GM19351 (cell line): ENCODE data around the gene DCAF11.
A peak's percentile ranks its signal among the peaks of the same experiment; 100 is the strongest.

Experiments
- ATAC-seq: cut with Tn5 transposase; IDR thresholded peaks from one replicate; pipeline ENCODE4 v1.9.1; 2021; ENCODE audit warnings: mild to moderate bottlenecking, moderate library complexity; ENCODE audit not compliant: unreplicated experiment

The DCAF11 gene

DNA sequence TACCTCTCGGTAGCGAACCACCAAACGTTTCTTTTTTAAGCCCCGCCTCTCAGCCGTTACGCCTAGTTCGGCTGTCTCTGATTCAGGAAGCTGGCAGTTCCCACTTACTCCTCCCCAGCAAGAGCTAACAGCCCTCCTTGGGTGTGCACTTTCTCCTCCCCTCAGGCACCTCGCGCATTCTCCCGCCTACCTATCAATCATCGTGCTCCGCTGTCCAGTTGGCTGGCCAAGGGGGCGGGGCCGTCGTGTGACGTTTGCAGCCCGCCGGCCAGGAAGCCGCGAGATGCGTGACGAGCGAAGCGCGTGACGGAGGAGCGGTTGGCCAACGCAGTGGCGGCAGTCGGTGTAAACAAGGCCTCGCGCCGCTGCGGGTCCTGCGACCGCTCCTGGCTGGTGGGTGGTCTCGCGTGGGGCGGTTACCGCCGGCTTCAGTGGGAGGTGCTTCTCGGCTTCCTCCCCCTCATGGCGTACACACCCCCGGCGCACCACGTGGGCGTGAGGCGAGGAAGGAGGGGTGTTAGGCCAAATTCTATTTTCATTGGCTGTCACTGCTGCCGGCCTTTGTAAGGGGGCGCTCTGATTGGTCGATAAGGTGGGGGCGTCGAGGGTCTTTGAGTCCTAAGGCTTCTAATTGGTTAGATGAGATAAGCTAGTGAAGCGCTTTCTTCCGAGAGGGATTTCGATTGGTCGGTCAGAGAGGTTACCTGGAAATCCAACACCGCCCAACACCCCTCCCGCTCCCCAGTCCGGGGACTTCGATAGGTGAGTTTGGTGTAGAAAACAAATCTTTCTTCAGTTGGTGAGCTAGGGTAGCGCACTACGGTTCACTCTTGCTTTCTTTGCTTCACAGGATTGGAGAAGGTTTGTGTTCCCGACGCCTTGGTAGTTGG lies at the start of gene DCAF11, which contains the start of gene NRL:
TSS of gene DCAF11 (plus strand) at position 246 of the 890 bp plus-strand sequence. CDS start 818 bp downstream, outside the sequence.
TSS of gene NRL (minus strand) at position 418 of the 890 bp plus-strand sequence. CDS start 32,101 bp downstream, outside the sequence.
- peak; percentile 83 for ATAC-seq

DNA sequence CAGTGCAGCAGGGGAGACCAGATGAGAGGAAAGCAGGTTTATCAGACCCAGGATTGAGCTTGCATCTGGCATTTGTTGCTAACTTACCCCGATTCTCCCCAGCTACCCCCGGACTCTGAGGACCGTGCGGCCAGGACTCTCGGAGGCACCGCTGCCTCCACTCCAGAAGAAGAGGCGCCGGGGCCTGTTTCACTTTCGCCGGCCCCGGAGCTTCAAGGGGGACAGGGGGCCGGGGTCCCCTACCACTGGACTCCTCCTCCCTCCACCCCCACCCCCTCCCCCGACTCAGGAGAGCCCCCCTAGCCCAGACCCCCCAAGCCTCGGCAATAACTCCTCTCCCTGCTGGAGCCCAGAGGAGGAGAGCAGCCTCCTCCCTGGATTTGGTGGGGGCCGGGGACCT lies 49.7 kb upstream of the DCAF11 start:
- ATAC-seq = no peak

DNA sequence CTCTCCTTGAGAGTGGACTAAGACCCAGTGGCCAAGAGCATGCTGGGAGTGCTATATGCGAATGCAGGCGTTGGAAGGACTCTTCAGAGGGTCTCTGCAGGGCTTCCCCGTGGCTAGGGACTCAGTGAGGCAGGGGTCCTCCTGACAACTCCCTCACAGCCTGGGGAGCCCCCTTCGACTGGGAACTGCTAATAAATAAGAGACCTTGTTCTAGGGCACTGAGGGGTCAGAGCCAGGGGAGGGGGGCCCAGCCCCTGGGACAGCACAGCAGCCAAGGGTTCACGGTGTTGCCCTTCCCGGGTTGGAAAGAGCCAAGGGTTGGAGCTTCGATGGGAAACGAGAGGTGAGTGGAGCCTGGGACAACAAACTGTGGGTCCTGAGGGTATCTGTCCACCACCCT lies 49.2 kb upstream of the DCAF11 start:
- ATAC-seq = no peak

DNA sequence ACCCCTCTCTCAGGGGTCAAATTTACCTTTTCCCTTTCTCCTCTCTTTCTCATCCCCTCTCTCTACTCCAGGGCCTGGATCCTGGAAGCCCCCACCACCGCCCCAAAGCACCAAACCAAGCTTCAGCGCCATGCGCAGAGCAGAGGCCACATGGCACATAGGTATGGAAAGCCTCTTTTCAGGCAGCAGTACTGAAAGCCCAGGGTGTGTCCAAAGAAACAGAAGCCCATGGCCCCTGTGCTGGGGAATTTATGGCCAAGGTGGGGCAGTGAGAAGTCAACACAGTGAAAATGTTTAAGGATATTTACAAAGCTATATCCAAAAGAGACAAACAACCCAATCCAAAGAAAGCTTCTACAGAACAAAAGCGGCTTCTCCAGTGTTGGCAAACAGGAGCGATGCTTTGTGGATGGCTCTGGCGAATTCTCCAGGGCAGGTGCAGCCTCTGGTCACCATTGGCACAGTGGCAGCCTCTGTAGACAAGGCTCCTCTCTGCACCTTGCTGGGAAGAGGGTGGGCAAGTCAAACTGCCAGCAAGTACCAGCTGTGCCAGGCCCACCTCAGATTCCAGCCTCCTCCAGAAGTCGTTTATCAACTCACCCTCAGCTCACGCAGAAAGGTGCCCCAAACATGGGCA lies 48.0 kb upstream of the DCAF11 start:
- ATAC-seq = no peak

DNA sequence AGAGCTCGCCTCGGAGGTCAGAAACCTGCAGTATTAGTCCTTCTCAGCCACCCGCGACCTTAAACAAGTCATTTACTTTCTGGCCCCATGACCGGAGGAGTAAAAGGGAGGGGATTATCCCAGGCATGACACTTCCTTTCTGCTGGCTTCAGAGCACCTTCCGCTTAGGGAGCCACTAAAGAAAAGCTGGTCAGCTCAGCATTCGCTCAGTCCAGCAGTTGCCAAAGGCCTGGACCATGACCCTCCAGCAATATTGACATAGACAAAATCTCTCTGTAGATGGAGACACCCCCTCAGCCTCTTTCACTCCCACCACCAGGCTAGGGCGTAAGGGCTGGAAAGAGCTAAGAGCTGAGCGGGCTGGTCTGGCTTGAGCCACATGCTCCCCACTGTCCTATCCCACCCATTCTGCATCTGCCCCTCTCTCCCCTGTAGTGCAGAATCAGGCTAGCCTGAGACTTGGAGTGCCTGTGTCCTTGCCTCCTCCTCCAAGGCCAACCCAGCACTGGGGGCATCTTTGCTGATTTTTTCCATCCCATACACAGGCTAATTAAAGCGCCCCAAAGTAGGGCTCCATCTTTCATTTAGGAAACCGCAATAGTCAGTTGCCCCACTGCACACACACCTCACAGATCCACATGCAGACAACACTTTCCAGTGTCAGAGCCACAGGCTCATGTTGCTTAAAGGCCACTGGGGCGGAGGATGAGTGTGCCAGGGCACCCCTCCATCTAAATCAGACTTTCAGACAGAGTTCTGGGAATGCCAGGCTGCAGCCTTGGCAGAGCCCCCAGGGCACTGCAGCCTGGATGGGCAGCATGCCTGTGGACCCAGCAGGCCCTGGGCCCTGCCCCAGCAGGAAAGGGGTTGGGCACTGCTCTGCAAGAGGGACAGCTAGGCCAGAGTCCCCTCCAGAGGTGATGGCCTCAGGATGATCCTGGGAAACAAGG lies 47.2 kb upstream of the DCAF11 start:
- ATAC-seq = no peak

DNA sequence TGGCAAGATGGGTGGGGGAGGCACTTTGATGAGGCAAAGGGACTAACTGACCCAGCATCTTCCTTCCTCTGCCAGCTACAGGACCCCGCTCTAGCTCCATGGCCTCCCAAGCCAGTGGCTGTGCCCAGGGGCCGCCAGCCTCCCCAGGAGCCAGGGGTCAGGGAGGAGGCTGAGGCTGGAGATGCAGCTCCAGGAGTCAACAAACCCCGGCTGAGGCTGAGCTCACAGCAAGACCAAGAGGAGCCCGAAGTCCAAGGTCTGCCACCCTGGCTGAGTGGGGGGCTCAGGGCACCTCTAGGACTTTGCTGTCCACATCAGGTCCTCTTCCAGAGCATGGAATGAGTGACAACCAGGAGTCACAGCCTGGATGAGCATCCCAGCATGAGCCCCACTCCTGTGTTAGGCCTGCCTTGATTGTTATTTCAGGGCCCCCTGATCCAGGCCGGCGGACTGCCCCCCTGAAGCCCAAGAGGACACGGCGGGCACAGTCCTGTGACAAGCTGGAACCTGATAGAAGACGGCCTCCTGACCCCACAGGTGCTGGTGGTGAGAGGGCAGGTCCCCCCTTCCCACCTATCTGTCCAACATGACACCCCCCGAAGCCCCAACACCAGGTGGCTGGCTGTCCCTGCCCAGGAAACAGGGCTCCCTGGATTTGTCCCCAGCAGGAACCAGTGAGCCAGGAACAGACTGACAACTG lies 45.7 kb upstream of the DCAF11 start:
- ATAC-seq = no peak

DNA sequence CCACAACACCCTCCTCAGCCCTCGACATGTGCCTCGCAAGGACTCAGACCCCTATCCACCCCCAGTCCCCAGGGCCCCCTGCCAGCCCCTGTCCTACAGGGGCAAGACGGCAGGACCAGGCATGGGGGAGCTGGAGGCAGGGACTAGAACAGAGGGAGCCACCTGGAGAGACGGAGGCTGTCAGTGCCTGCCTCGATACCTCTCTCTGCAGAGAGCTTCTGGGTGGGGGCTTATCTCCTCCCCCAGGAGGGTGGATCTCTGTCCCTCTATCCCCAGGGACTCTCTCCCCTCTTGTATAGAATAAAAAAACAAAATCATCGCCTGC lies 45.2 kb upstream of the DCAF11 start:
- ATAC-seq = no peak

DNA sequence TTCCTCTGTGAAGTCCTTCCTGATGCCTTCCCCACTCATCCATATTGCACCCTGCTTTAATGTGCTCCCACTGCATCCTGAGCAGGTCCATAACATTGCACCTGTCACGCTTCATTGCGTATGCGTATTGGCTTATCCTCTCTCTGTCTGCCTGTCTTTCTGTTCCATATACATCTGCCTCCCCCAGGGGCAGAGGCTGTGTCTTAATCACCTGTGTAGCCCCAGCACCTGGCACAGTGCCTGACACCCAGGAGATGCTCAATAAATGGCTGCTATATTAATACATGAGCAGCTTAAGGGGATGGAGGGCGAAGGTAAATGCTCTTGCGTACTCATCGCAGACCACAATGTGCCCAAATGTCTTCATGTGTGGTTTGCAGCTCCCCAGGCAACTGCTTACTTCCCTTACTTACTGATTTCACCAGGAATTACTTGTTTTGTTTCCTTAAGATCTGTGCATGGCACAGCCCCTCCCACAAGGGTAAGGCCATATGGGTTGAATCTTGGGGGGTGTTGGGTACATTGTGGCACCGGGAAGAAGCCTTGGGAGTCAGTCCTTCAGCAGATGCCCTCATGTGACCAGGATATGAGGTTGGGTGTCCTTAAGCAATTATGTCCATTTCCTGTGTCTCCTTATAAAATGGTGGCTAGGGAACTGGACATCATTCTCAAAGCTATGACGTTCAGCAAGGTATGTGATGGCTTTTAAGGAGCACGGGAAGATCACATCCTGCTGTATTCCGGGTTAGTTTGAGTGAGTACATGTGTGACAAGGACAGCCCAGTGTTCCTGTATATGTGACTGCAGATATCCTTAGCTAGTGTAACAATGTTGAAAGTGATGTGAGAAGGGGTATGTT lies 44.1 kb upstream of the DCAF11 start:
- no peak for ATAC-seq

DNA sequence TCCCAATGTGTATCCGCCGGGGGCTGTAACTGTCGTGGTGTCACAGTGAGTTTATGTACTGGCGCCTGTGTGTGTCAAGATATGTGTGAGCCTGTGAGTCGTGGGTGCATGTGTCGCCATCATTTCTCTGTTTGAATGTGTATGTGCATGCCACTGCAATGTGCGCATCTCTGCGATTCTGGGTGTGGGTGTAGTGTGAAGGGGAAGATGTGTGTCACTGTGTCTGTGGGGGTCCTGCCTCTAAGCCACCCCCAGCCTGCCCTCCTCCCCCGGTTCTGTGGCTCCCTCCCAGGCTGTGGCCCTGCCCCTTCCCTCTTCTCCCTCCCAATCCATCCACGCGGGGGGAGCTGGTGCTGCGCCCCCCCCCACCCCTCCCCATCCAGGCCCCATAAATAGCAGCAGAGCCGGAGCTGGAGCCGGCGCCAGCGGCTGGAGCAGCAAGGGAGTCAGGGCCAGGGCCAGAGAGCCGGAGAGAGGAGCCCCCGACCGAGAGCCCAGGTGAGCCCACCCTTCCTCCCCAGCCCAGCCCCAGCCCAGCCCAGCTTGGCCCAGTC lies 43.4 kb upstream of the DCAF11 start, which contains the start of gene CPNE6:
TSS of gene CPNE6 (plus strand) at position 419 of the 554 bp plus-strand sequence. CDS start 1,375 bp downstream, outside the sequence.
- ATAC-seq = no peak

DNA sequence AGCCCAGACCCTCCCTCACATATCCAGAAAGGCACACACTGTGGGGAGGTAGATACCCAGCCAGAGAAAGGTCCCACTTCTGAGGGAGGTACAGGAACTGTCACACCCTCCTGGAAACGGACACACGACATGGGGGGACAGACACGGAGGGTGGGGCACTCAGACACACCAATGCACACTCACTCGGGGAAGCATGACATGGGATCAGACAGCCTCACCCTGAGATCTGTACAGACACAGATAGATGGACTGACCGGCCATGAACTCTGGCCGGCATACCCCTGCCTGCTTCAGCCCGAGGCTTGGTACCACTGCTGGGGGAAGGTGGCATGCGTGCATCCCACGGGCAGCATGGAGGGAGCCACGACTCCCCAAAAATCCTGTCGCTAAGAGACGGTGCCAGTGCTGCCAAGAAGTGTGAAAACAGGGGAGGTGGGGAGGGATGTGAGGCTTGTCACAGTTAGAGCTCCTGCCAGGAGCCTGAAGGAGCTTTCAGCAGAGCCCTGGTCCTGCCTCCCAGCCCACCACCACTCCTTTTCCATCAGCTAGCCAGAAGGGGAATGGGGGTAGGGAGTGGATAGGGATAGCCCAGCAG lies 42.6 kb upstream of the DCAF11 start:
- no peak for ATAC-seq

DNA sequence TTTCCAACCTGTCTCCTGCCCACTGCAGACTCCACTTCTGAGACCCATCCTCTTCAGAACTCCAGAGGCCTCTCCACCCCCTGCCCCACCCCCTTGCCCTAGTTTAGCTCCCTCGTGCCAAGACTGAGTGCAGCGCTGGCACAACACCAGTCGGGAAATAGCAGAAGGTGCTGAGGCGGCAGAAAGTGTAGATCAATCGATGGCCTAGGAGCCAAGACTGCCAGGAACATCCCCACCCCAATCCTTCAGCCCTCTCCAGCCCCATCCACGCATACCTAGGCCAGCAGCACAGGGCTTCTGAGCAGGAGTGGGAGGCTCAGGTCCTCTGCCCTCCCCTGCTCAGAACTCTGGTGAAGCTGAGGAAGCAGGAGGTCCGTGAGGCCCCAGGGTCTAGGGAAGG lies 42.1 kb upstream of the DCAF11 start:
- no peak for ATAC-seq

DNA sequence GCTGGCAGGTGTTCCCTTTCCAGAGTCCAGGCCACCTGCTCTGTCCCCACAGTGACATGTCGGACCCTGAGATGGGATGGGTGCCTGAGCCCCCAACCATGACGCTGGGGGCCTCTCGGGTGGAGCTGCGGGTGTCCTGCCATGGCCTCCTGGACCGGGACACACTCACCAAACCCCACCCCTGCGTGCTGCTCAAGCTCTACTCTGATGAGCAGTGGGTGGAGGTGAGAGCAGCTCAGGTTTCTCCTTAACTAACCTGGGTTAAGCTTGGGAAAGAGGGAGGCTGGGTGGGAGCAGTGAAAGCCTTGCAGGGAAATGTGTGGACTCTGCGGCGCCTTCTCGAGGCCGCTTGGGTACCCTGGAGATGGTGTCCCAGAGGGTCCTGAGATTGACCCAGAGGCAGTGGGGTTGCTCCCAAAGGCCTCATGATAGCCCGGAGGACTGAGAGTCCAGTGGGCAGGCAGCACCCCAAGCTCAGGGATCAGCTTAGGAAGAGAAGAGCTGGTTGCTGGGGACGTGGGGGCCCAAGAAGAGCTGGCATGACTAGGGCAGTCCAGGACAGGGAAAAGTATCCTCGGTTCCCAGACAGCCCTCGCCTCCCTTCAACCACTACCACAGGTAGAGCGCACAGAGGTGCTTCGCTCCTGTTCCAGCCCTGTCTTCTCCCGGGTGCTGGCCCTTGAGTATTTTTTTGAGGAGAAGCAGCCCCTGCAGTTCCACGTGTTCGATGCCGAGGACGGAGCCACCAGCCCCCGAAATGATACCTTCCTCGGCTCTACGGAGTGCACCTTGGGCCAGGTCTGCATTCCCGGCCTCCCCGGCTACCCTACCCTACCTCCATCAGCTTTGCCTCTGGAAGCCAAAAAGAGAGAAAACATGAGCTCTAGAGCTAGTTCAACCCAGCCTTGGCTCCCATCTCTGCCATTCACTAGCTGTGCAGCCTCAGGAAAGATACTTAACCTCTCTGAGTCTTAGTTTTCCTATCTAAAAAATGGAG lies 41.4 kb upstream of the DCAF11 start:
- no peak for ATAC-seq

DNA sequence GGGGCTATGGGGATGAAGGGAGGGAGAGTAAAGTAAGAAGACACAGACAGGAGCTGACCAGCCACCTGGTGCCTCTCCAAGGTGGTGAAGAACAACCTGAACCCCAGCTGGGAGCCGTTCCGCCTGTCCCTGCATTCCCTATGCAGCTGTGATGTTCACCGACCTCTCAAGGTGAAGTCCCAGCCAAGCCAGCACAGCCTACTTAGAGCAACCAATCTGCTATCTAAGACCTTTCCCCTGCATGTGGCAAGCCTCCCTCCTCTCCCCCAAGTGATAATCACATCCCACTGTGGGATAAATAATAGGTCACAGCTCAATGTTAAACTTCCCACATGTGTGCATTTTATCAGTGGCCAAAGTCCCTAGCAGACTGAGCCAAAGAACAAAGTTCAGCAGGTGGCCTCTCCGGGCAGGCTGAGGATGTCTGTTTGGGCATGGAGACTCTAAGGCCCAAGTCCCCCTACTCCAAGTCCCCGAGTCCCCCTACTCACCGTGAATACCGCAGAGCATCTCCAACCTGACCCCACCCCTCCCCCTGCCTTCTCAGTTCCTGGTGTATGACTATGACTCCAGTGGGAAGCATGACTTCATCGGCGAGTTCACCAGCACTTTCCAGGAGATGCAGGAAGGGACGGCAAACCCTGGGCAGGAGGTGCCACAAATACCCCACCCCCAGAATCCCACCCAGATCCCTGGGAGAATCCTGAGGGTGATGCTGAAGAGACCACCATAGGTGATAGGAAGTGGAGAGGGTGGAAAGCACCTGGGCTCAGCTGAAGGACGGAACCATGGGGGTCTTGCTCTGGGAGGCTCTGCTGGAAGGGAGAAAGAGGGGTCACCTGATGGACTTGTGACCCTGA lies 39.7 kb upstream of the DCAF11 start:
- ATAC-seq = no peak

DNA sequence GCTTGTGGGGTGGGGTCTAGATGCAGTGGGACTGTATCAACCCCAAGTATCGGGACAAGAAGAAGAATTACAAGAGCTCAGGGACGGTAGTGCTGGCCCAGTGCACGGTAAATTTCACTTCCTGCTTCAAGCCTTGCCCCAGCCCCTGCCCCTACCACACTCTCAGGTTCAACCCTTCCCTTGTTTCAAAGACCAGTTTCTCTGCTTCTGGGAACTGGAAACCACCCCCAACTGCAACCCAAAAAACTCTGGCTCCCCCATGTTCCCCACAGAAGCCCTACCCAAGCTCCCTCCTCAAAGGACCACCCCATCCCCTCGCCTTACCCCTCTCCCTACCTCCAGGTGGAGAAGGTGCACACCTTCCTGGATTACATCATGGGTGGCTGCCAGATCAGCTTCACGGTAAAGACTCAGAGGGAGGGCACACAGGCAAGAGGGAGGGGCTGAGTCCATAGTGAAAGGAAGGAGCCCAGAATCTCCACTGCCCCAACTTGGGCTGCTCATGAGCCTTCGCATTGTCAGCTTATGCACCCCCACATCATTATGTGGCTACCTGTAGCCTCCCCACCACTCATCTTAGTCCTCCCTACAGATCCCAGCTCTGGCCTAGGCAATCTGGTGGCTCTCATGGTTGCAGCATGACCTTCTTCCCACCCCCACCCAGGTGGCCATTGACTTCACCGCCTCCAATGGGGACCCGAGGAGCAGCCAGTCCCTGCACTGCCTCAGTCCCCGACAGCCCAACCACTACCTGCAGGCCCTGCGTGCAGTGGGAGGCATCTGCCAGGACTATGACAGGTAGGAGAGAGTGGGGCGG lies 38.9 kb upstream of the DCAF11 start:
- peak; percentile 62 for ATAC-seq

DNA sequence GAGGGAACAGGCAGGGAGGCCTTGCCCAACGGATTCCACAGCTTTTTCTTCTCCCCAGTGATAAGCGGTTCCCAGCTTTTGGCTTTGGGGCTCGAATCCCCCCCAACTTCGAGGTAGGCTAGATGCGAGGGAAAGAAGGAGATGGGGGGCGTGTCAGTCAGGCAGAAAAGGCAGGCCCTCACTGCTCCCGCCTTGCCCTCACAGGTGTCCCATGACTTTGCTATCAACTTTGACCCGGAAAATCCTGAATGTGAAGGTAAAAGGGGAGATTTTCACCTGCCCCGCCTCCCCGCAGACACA lies 38.3 kb upstream of the DCAF11 start:
- no peak for ATAC-seq

DNA sequence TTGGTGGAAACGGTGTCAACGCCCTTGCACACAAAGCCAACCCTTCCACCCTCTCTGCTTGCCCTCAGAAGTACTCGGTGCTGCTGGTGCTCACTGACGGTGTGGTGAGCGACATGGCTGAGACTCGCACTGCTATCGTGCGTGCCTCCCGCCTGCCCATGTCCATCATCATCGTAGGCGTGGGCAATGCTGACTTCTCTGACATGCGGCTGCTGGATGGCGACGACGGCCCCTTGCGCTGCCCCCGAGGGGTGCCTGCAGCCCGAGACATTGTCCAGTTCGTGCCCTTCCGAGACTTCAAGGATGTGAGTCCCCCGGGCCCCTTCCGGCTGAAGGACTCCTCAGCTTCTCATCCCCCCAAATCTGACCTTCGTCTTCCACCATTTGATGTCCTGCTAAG lies 37.5 kb upstream of the DCAF11 start:
- no peak for ATAC-seq
